Transverse colon (tissue), 4 donors: ENCODE measurements around the gene SLC6A16. TPM values are rescaled to one million over a fixed set of nuclear protein-coding genes. Genes with fewer than 3 reads are reported as not detected.

Experiments used
- DNase-seq: peaks from one replicate; pipeline ENCODE4 v3.0.0-alpha.2; 2019
- H3K27ac ChIP-seq, 4 donors: fragments of 200-600 bp; sonication (generic); 2 replicates each; pipeline ENCODE4 v1.5.1; 2016 to 2018; ENCODE audit warnings: inconsistent platforms in 4 of 4
- H3K27me3 ChIP-seq: fragments of 200-600 bp; sonication (generic); 2 replicates; pipeline ENCODE4 v1.5.1; 2017; ENCODE audit warnings: inconsistent platforms
- H3K36me3 ChIP-seq, 4 donors: fragments of 200-600 bp; sonication (generic); 2 replicates each; pipeline ENCODE4 v1.5.1; 2017 to 2019; ENCODE audit warnings: inconsistent platforms in 4 of 4
- H3K4me1 ChIP-seq, 4 donors: fragments of 200-600 bp; sonication (generic); 2 replicates each; pipeline ENCODE4 v1.5.1; 2017 to 2020; ENCODE audit warnings: inconsistent platforms in 4 of 4
- H3K4me3 ChIP-seq, 4 donors: fragments of 200-600 bp; sonication (generic); 1 replicate in 1 of 4; 2 replicates in 3 of 4; pipeline versions ENCODE4 v1.5.1 to v1.6.1; 2017 to 2019; ENCODE audit warnings: inconsistent platforms in 4 of 4
- H3K9me3 ChIP-seq, 2 donors: fragments of 200-600 bp; sonication (generic); 2 replicates each; pipeline ENCODE4 v1.5.1; 2017 to 2019; ENCODE audit warnings: inconsistent platforms in 2 of 2
- CTCF ChIP-seq, 5 experiments: fragments of 200-600 bp in 3 of 5; fragments of 450-650 bp in 2 of 5; sonication (generic) in 3 of 5; IDR thresholded peaks; 1 replicate in 2 of 5; 2 replicates in 3 of 5; pipeline ENCODE4 v1.5.1; 2016 to 2017; ENCODE audit warnings: antibody characterized with exemption in 5 of 5, inconsistent platforms in 3 of 5, mild to moderate bottlenecking in 2 of 5, moderate library complexity in 1 of 5
- EP300 ChIP-seq: sonication (generic); formaldehyde crosslinking; IDR thresholded peaks from one replicate; pipeline ENCODE4 v1.6.1; 2017; ENCODE audit warnings: antibody characterized with exemption, low read depth
- POLR2A ChIP-seq: fragments of 450-650 bp; IDR thresholded peaks from one replicate; pipeline ENCODE4 v1.6.1; 2016; ENCODE audit warnings: antibody characterized with exemption, mild to moderate bottlenecking, moderate library complexity
- POLR2AphosphoS5 ChIP-seq, 3 donors: sonication (generic); formaldehyde crosslinking; IDR thresholded peaks; one replicate each; pipeline ENCODE4 v1.6.1; 2016; ENCODE audit warnings: antibody characterized with exemption in 3 of 3
- WGBS, 2 donors: methylation state at CpG; one replicate each; pipeline ENCODE4 v1.1.5; 2018; ENCODE audit warnings: low coverage in 1 of 2; 5-methylcytosine and 5-hydroxymethylcytosine counted together
- in situ Hi-C, 4 donors: fragments of 200-750 bp; cut with MboI; loops; one replicate each; pipeline versions ENCODE4 v1.15.0 to v1.15.1; 2017; ENCODE audit warnings: low sequenced_read_pairs in 3 of 4, low pct_ligation_motif_present in 1 of 4, low pct_unique_long_range_greater_than_20kb in 1 of 4
- intact Hi-C: fragments of 100-400 bp; cut with DNase I; formaldehyde crosslinking; loops from one replicate; pipeline ENCODE4 v1.15.1; 2023; ENCODE audit warnings: low total_unique reads
- small RNA-seq, 4 donors: library from RNA; depleted of rRNA; stranded (forward); fragments of <200 nt; gene quantifications; one replicate each; pipeline ENCODE3, GENCODE V24; 2016
- total RNA-seq, 4 donors: library from RNA; depleted of rRNA; stranded (reverse); fragments of >200 nt; gene quantifications; one replicate each; pipeline ENCODE4 v1.1.0, GENCODE V29; 2016

Gene SLC6A16
- total RNA-seq, 4 donors from 2014 or later = 0.40 to 0.75 (median 0.48) TPM; not detected in 1

- no peaks in the 10 kb centered on the region for H3K4me1 ChIP-seq
- WGBS, 2 donors = 58 to 67% methylated on average over 1 to 2 of the region's 2 CpGs
- no peaks in the 10 kb centered on the region for H3K27me3 ChIP-seq
- in situ Hi-C loops = no loop called here
- DNase-seq = no peak
- no peaks in the 10 kb centered on the region for H3K9me3 ChIP-seq
- no peak for TF ChIP-seq POLR2AphosphoS5 (IDR thresholded peaks at IDR 0.05)
- TF ChIP-seq CTCF (IDR thresholded peaks at IDR 0.05) = no peak
- no peak for TF ChIP-seq EP300
- TF ChIP-seq POLR2A = no peak
- H3K27ac ChIP-seq = no peak overlapping the region
- no peaks in the 10 kb centered on the region for H3K36me3 ChIP-seq
- no peak overlapping the region for H3K4me3 ChIP-seq
- intact Hi-C loops = no loop called here
Measured at GRCh38 chr19:49247676-49248075, 77.3 kb downstream of the SLC6A16 start.

- intact Hi-C loops (no loop called here), in situ Hi-C loops (no loop called here)
- Histone ChIP-seq H3K4me3 (no peak overlapping the region), H3K27ac (no peak overlapping the region), H3K9me3 (no peaks in the 10 kb centered on the region), H3K27me3 (no peaks in the 10 kb centered on the region), H3K36me3 (no peaks in the 10 kb centered on the region), H3K4me1 (peaks cover 0 to 11% (median 7%) of the 10 kb centered on the region in 4 donors)
- no peak for DNase-seq
- WGBS, 2 donors = 95% methylated on average over 9 of the region's 9 CpGs; no CpG with 5 or more reads in 1 of the 2 donors
- TF ChIP-seq EP300 = no peak
- no peak for TF ChIP-seq CTCF (IDR thresholded peaks at IDR 0.05)
- no peak for TF ChIP-seq POLR2A
- TF ChIP-seq POLR2AphosphoS5 (IDR thresholded peaks at IDR 0.05) = no peak
Measured at GRCh38 chr19:49244256-49244655, 80.7 kb downstream of the SLC6A16 start.

- Histone ChIP-seq H3K4me3 (no peak overlapping the region), H3K9me3 (no peaks in the 10 kb centered on the region), H3K27ac (no peak overlapping the region), H3K4me1 (peaks cover 0 to 11% (median 7%) of the 10 kb centered on the region in 4 donors), H3K27me3 (no peaks in the 10 kb centered on the region), H3K36me3 (no peaks in the 10 kb centered on the region)
- intact Hi-C loops = no loop called here
- 89% methylated on average over 11 of the region's 11 CpGs; no CpG with 5 or more reads in 1 of the 2 donors for WGBS, 2 donors
- DNase-seq = no peak
- in situ Hi-C loops = no loop called here
- TF ChIP-seq POLR2AphosphoS5 (IDR thresholded peaks at IDR 0.05) = no peak
- no peak for TF ChIP-seq POLR2A
- TF ChIP-seq EP300 = no peak
Measured at GRCh38 chr19:49243726-49244125, 81.3 kb downstream of the SLC6A16 start.

- no peaks in the 10 kb centered on the region for H3K27me3 ChIP-seq
- in situ Hi-C loops (no loop called here), intact Hi-C loops (no loop called here)
- no peaks in the 10 kb centered on the region for H3K36me3 ChIP-seq
- no peaks in the 10 kb centered on the region for H3K9me3 ChIP-seq
- DNase-seq = no peak
- TF ChIP-seq POLR2AphosphoS5 (IDR thresholded peaks at IDR 0.05) (no peak), EP300 (no peak)
- H3K4me3 ChIP-seq = no peak overlapping the region
- H3K4me1 ChIP-seq = peaks cover 0 to 11% (median 7%) of the 10 kb centered on the region in 4 donors
- 27 to 57% methylated on average over 4 to 6 of the region's 6 CpGs for WGBS, 2 donors
- no peak overlapping the region for H3K27ac ChIP-seq
Measured at GRCh38 chr19:49243129-49243528, 81.9 kb downstream of the SLC6A16 start.

- H3K9me3 ChIP-seq = no peaks in the 10 kb centered on the region
- no peaks in the 10 kb centered on the region for H3K36me3 ChIP-seq
- H3K27ac ChIP-seq = no peak overlapping the region
- 37 to 52% methylated on average over 6 to 7 of the region's 7 CpGs for WGBS, 2 donors
- in situ Hi-C loops (no loop called here), intact Hi-C loops (no loop called here)
- DNase-seq = no peak
- peaks cover 0 to 11% (median 7%) of the 10 kb centered on the region in 4 donors for H3K4me1 ChIP-seq
- H3K4me3 ChIP-seq = no peak overlapping the region
- TF ChIP-seq EP300 = no peak
- no peak for TF ChIP-seq CTCF (IDR thresholded peaks at IDR 0.05)
- no peak for TF ChIP-seq POLR2AphosphoS5 (IDR thresholded peaks at IDR 0.05)
- TF ChIP-seq POLR2A = no peak
- no peaks in the 10 kb centered on the region for H3K27me3 ChIP-seq
Measured at GRCh38 chr19:49241769-49242168, 83.2 kb downstream of the SLC6A16 start.

Small RNA genes lying within 50 kb of the gene (small RNA-seq; reads per million reads assigned to genes)
- 0 reads per million in 4 donors for gene MIR4324

Other genes with a start within 250 kb of the SLC6A16 start
- gene SNRNP70, start 239.7 kb downstream of the SLC6A16 start, total RNA-seq = 100 to 1,000 TPM; 216 to 682 (median 292) TPM
- 10 to 100 TPM; 14.2 to 92.8 (median 39.8) TPM for gene LIN7B, start 210.8 kb downstream of the SLC6A16 start, total RNA-seq
- gene C19orf73, start 206.0 kb downstream of the SLC6A16 start, total RNA-seq = 10 to 100 TPM in 1 of 4 donors, 1 to 10 TPM in 2, not detected in 1; 7.5 to 12.5 (median 8.2) TPM
- 100 to 1,000 TPM in 1 of 4 donors, 10 to 100 TPM in 3; 18.6 to 106 (median 19.9) TPM for gene PPFIA3, start 205.6 kb downstream of the SLC6A16 start, total RNA-seq
- under 1 TPM in 2 of 4 donors, not detected in 2; 0.16 to 0.82 TPM for gene HRC, start 169.8 kb downstream of the SLC6A16 start, total RNA-seq
- gene TRPM4, start 167.4 kb downstream of the SLC6A16 start, total RNA-seq = 100 to 1,000 TPM; 247 to 884 (median 568) TPM
- 10 to 100 TPM in 3 of 4 donors, 1 to 10 TPM in 1; 8.5 to 24.0 (median 13.3) TPM for gene CD37, start 10.2 kb upstream of the SLC6A16 start, total RNA-seq
- gene TEAD2, start 37.2 kb upstream of the SLC6A16 start, total RNA-seq = 10 to 100 TPM in 3 of 4 donors, 1 to 10 TPM in 1; 5.6 to 20.3 (median 10.9) TPM
- gene DKKL1, start 38.7 kb upstream of the SLC6A16 start, total RNA-seq = 1 to 10 TPM in 1 of 4 donors, not detected in 3; 2.2 TPM
- gene KASH5, start 63.1 kb upstream of the SLC6A16 start, total RNA-seq = not detected
- not detected for gene PTH2, start 98.2 kb upstream of the SLC6A16 start, total RNA-seq
- gene GFY, start 100.2 kb upstream of the SLC6A16 start, total RNA-seq = not detected
- gene SLC17A7, start 116.3 kb upstream of the SLC6A16 start, total RNA-seq = 1 to 10 TPM in 1 of 4 donors, under 1 TPM in 1, not detected in 2; 0.55 to 1.1 TPM
- 100 to 1,000 TPM in 1 of 4 donors, 10 to 100 TPM in 3; 52.7 to 105 (median 90.4) TPM for gene PIH1D1, start 126.6 kb upstream of the SLC6A16 start, total RNA-seq
- gene ALDH16A1, start 128.0 kb upstream of the SLC6A16 start, total RNA-seq = 100 to 1,000 TPM in 1 of 4 donors, 10 to 100 TPM in 3; 24.3 to 465 (median 43.1) TPM
- 1 to 10 TPM in 2 of 4 donors, under 1 TPM in 1, not detected in 1; 1.00 to 4.0 (median 3.2) TPM for gene FLT3LG, start 149.0 kb upstream of the SLC6A16 start, total RNA-seq
- 1,000 to 10,000 TPM; 1,219 to 2,956 (median 2,884) TPM for gene RPL13A, start 162.4 kb upstream of the SLC6A16 start, total RNA-seq
- 1,000 to 10,000 TPM; 1,601 to 4,774 (median 2,823) TPM for gene RPS11, start 171.2 kb upstream of the SLC6A16 start, total RNA-seq
- gene FCGRT, start 187.5 kb upstream of the SLC6A16 start, total RNA-seq = 100 to 1,000 TPM; 425 to 562 (median 519) TPM
- 100 to 1,000 TPM in 1 of 4 donors, 10 to 100 TPM in 3; 26.2 to 119 (median 57.4) TPM for gene RCN3, start 202.8 kb upstream of the SLC6A16 start, total RNA-seq